LNCaP clone FGC (cell line): Measurements from ENCODE around the gene SECISBP2L.

Source experiments
- DNase-seq: peaks from one replicate; pipeline ENCODE4 v3.0.0-alpha.2; 2011; ENCODE audit warnings: low read depth
- H3K4me3 ChIP-seq: 2 replicates; pipeline ENCODE4 v1.5.1; 2011; ENCODE audit warnings: mild to moderate bottlenecking, low read depth, low read length, control low read depth
- TF ChIP-seq, protein P1 (sequence below): IDR thresholded peaks from 2 replicates; pipeline ENCODE4 v1.5.1; 2012; ENCODE audit warnings: mild to moderate bottlenecking; ENCODE audit not compliant: control insufficient read depth, insufficient read depth; ENCODE audit errors: extremely low read depth

Gene SECISBP2L

DNA sequence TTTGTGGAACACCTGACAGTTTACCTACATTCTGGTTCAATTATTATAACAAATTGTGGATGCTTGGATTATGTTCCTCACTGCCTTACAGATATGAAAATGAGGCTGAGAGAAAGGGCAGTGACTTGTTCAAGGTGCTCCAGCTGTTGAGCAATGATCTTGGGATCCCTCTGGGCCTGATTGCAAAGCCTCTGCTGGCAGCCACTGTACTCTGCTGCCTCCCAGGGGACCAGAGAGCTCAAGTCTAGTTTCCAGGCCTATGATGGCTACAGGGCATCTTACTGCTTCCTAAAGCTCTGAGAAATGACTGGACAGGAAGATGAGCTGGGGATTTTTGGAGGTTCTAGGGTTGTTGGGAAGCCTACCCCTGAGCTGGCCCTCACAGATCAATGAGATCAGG is 80.3 kb downstream of the SECISBP2L start:
- TF ChIP-seq, protein P1, sequence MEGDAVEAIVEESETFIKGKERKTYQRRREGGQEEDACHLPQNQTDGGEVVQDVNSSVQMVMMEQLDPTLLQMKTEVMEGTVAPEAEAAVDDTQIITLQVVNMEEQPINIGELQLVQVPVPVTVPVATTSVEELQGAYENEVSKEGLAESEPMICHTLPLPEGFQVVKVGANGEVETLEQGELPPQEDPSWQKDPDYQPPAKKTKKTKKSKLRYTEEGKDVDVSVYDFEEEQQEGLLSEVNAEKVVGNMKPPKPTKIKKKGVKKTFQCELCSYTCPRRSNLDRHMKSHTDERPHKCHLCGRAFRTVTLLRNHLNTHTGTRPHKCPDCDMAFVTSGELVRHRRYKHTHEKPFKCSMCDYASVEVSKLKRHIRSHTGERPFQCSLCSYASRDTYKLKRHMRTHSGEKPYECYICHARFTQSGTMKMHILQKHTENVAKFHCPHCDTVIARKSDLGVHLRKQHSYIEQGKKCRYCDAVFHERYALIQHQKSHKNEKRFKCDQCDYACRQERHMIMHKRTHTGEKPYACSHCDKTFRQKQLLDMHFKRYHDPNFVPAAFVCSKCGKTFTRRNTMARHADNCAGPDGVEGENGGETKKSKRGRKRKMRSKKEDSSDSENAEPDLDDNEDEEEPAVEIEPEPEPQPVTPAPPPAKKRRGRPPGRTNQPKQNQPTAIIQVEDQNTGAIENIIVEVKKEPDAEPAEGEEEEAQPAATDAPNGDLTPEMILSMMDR = peak; percentile 38
- no peak for DNase-seq
- no peak overlapping the region for H3K4me3 ChIP-seq

DNA sequence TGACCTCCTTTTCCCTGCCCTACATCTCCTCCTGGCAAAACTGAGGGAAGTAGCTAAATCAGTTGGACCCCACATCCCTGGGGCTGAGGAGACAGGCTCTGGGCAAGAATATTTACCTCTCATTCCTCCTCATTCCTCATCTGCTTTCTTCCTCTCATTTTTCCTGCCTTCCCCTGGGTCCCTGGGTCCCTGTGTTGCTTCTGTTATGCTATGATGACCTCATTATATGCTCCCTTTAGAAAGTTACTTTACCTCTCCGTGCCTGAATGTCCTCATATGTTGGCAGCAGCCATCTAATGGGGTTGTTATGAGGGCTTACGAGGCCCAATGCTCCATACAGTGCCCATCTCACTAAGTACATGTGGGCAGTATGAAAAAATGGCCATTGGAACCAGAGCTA is 81.3 kb downstream of the SECISBP2L start:
- DNase-seq = no peak
- TF ChIP-seq, protein P1 = no peak

DNA sequence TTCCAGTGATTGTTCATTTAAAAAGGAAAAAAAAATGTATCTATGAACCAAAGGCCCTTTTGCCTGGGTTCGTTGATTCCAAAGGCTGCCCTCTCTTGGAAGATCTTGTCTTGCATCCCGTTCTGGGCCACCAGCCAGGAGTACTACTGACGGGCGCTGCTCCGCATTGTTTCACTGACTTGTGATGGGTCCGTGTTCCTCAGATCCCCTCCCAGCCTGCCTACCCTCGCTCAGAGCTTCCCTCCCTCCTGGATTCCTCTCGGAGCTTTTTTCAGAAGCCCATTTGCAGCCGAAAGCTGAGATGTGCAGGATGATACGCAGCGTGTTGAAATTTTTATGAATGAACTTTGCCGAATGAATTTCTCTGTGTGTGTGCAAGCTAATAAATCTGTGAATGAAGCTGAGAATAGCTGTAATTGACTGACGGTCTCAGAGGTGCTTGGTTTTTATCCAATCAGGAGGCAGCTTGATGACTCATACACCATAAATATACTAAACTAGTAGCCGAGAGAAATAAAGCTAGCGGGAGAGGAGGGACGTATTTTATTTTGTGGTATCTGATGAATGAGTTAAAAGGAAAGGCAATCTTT is 82.6 kb downstream of the SECISBP2L start, which contains the start of gene SHC4:
TSS of gene SHC4 (minus strand) at position 396 of the 590 bp plus-strand sequence. CDS start 904 bp downstream, outside the sequence.
- H3K4me3 ChIP-seq = peak within 1 kb of the TSS; percentile 48
- DNase-seq = peak; percentile 89
- TF ChIP-seq, protein P1 = peak; percentile 48

More for the DNA sequence above, 81.3 kb downstream of the SECISBP2L start:
- H3K4me3 ChIP-seq = no peak overlapping the region

DNA sequence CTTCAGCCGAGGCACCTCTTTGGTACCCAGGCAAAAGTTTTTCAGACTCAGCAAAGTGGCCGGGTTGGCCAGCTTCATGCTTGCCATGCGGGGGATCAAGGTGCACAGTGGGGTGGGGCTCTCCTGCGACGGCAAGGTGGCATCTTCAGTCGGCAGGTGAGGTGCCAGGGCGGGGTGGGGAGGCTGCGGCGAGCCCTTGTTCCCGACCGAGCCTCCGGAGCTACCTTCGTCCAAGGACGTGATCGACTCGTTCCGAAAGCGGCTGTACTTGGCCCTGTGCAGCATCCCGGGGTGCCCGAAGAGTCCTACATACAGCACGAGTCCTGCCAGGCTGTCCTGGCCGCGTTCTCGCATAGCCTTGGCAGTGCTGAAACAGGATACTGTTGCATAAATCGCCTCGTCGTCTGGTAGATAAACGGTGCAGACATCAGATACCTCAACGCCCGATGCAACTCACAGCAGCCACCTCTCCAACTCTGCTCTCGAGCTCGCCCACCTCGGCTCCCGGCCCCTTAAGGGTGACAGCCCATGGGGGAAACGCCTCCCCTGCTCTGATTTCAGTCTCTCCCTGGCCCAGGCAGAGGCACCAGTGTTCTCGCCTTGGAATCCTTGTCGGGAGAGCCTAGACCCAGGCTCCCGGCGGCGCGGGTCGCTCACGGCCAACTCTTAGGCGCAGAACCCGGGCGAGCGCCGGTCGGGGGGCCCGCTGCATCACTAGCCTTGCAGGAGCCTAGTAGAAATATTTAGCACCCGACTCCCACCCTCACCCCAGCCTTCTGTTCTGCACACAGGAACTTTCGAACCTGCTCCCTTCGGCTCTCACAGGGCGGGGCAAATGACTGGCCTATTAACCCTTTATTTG is 83.4 kb downstream of the SECISBP2L start:
- DNase-seq = no peak
- H3K4me3 ChIP-seq = peak overlapping the region; percentile 48
- TF ChIP-seq, protein P1 = no peak

DNA sequence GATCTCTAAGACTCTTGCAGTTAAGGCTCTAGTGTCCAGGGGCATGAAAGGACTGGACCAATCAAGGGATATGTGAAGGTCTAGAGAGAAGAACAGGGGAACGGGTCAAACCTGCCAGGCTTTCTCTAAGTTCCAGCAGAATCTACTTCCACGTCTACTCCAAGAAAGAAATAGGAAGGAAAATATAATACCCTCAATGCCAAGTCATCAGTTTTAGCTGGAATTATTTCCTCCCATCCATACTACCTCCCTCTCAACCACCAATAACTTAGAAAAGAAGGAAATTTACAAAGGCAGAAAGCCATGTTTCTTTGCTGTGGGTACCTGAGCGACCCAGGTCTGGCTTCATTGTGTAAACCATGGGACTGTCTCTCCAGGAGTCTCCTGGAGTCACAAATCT is 90.3 kb downstream of the SECISBP2L start:
- no peak overlapping the region for H3K4me3 ChIP-seq
- TF ChIP-seq, protein P1 = no peak
- DNase-seq = no peak

DNA sequence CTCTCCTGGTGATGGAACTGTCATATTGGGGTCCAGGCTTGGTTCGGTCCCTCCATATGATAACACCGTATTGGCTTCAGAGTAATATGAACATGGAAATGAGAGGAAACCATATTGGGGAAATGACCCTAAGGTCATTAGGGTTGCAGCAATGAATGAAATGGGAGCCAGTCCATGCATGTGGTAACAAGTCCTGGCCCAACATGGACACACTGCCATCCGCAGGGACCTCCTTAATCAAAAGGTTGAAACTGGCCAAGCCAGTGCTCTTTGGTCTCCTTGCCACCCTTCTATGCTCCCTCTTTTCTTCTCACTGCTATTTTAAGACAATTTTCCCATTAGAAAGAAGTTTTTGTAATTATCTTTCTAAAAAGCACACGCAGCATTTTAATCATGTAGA is 90.9 kb downstream of the SECISBP2L start:
- H3K4me3 ChIP-seq = no peak overlapping the region
- no peak for DNase-seq
- TF ChIP-seq, protein P1 = no peak
